Kidney (tissue), 14 donors: ENCODE results near the gene TRMT1. TPM values are rescaled to one million over a fixed set of nuclear protein-coding genes. Genes with fewer than 3 reads are reported as not detected.

ENCODE experiments used
- DNase-seq, 5 donors: peaks; one replicate each; pipeline ENCODE4 v3.0.0-alpha.2; 2013 to 2020
- FAIRE-seq: peaks from 2 replicates; lab custom pipeline; 2012; peaks lifted over from hg19 to GRCh38; lab: Jason Lieb, UNC
- H3K27ac ChIP-seq, 2 donors: one replicate each; pipeline ENCODE4 v1.7.0; 2013; ENCODE audit warnings: low read depth in 2 of 2, low read length in 2 of 2, inconsistent platforms in 1 of 2
- H3K27me3 ChIP-seq: one replicate; pipeline ENCODE4 v1.7.1; 2013; ENCODE audit warnings: low read length, inconsistent platforms; ENCODE audit not compliant: control insufficient read depth, insufficient read depth
- H3K36me3 ChIP-seq, 3 donors: one replicate each; pipeline versions ENCODE4 v1.7.0 to v1.7.1; 2013; ENCODE audit warnings: low read length in 3 of 3, control low read depth in 1 of 3, inconsistent platforms in 1 of 3; ENCODE audit not compliant: insufficient read depth in 3 of 3, control insufficient read depth in 2 of 3
- H3K4me1 ChIP-seq, 3 donors: one replicate each; pipeline versions ENCODE4 v1.7.0 to v1.7.1; 2013; ENCODE audit warnings: low read length in 3 of 3, inconsistent platforms in 1 of 3, low read depth in 1 of 3; ENCODE audit not compliant: control insufficient read depth in 2 of 3, insufficient read depth in 2 of 3
- H3K4me3 ChIP-seq, 3 donors: one replicate each; pipeline versions ENCODE4 v1.7.0 to v1.8.1; 2013; ENCODE audit warnings: low read length in 3 of 3, control low read depth in 1 of 3, inconsistent platforms in 1 of 3
- H3K9ac ChIP-seq, 3 donors: one replicate each; pipeline versions ENCODE4 v1.7.0 to v1.7.1; 2013; ENCODE audit warnings: low read length in 3 of 3, control low read depth in 1 of 3, inconsistent platforms in 1 of 3
- H3K9me3 ChIP-seq, 3 donors: one replicate each; pipeline versions ENCODE4 v1.7.0 to v1.7.1; 2013; ENCODE audit warnings: low read length in 3 of 3, control low read depth in 1 of 3, inconsistent platforms in 1 of 3; ENCODE audit not compliant: control insufficient read depth in 2 of 3, insufficient read depth in 1 of 3
- CTCF ChIP-seq: IDR thresholded peaks from 3 replicates; pipeline ENCODE4 v1.5.1; 2012; ENCODE audit warnings: mild to moderate bottlenecking, moderate library complexity, borderline replicate concordance; ENCODE audit not compliant: insufficient read depth; ENCODE audit errors: extremely low read depth
- intact Hi-C: fragments of 100-400 bp; cut with DNase I; formaldehyde crosslinking; loops from one replicate; pipeline ENCODE4 v1.11.1; 2022
- polyA plus RNA-seq: library from polyadenylated mRNA; stranded (reverse); fragments of 350-450 nt; fragmentation: Illumina TruSeq; extraction: RNeasy Lipid Tissue Mini Kit (QIAGEN cat#74804); gene quantifications from one replicate; pipeline ENCODE4 v1.2.3, GENCODE V29; 2014; ENCODE audit warnings: low read depth, low replicate concordance; ENCODE audit not compliant: insufficient read depth
- total RNA-seq: library from RNA; stranded (reverse); fragmentation: NEBNext Ultra II Directional; extraction: Animal tissue kit (Norgen Biotek cat#: 25700); gene quantifications from one replicate; pipeline ENCODE4 v1.2.1, GENCODE V29; 2021
- donor health status: control.
- donor health status: control.
- donor health status: control.
- donor health status: control.
- donor health status: control.
- donor health status: DM: yes; HTN: yes; CAD: no.
- donor health status: Normal renal cell carcinoma (clear cell type).

The TRMT1 gene
- total and polyA plus RNA-seq, 2 donors from 2014 or later = 22.7 to 40.0 TPM

GRCh38 chr19:13122275-13122878 is 5.8 kb upstream of the TRMT1 start:
- no peaks in the 10 kb centered on the region for H3K9me3 ChIP-seq

GRCh38 chr19:13121551-13122274 is 5.2 kb upstream of the TRMT1 start:
- peaks cover 0 to 3% (median 0%) of the 10 kb centered on the region in 3 donors for H3K36me3 ChIP-seq
- no peak for FAIRE-seq
- no peak for TF ChIP-seq CTCF
- intact Hi-C loops = no loop called here
- H3K27ac ChIP-seq = no peak overlapping the region
- H3K9me3 ChIP-seq = no peaks in the 10 kb centered on the region
- H3K27me3 ChIP-seq = no peaks in the 10 kb centered on the region
- no peak overlapping the region for H3K9ac ChIP-seq
- H3K4me3 ChIP-seq = no peak overlapping the region
- peaks cover 2 to 27% (median 8%) of the 10 kb centered on the region in 3 donors for H3K4me1 ChIP-seq
- DNase-seq = no peak

More at GRCh38 chr19:13122275-13122878, 5.8 kb upstream of the TRMT1 start:
- Histone ChIP-seq H3K4me3 (no peak overlapping the region), H3K27ac (no peak overlapping the region), H3K4me1 (peaks cover 2 to 24% (median 8%) of the 10 kb centered on the region in 3 donors), H3K36me3 (peaks cover 0 to 3% (median 0%) of the 10 kb centered on the region in 3 donors), H3K9ac (no peak overlapping the region), H3K27me3 (no peaks in the 10 kb centered on the region)
- FAIRE-seq (no peak), DNase-seq (no peak)
- intact Hi-C loops = no loop called here
- TF ChIP-seq CTCF = no peak

- no peak for TF ChIP-seq CTCF
- H3K9ac ChIP-seq = peak overlapping the region in 1 of 3 donors; percentile 5
- intact Hi-C loops = no loop called here
- DNase-seq = no peak
- no peak for FAIRE-seq
- no peak overlapping the region for H3K27ac ChIP-seq
- H3K4me1 ChIP-seq = peaks cover 2 to 32% (median 10%) of the 10 kb centered on the region in 3 donors
- no peaks in the 10 kb centered on the region for H3K27me3 ChIP-seq
- H3K9me3 ChIP-seq = no peaks in the 10 kb centered on the region
- H3K36me3 ChIP-seq = no peaks in the 10 kb centered on the region
- H3K4me3 ChIP-seq = no peak overlapping the region
Observed at GRCh38 chr19:13120817-13121216, 4.3 kb upstream of the TRMT1 start.
